SHP77 (cell line): ENCODE data around the gene CNTN2.

Experiments used
- DNase-seq, 2 experiments: peaks; one replicate each; lab custom pipeline; 2025; lab: John Stamatoyannopoulos, UW

CNTN2 gene, protein sequence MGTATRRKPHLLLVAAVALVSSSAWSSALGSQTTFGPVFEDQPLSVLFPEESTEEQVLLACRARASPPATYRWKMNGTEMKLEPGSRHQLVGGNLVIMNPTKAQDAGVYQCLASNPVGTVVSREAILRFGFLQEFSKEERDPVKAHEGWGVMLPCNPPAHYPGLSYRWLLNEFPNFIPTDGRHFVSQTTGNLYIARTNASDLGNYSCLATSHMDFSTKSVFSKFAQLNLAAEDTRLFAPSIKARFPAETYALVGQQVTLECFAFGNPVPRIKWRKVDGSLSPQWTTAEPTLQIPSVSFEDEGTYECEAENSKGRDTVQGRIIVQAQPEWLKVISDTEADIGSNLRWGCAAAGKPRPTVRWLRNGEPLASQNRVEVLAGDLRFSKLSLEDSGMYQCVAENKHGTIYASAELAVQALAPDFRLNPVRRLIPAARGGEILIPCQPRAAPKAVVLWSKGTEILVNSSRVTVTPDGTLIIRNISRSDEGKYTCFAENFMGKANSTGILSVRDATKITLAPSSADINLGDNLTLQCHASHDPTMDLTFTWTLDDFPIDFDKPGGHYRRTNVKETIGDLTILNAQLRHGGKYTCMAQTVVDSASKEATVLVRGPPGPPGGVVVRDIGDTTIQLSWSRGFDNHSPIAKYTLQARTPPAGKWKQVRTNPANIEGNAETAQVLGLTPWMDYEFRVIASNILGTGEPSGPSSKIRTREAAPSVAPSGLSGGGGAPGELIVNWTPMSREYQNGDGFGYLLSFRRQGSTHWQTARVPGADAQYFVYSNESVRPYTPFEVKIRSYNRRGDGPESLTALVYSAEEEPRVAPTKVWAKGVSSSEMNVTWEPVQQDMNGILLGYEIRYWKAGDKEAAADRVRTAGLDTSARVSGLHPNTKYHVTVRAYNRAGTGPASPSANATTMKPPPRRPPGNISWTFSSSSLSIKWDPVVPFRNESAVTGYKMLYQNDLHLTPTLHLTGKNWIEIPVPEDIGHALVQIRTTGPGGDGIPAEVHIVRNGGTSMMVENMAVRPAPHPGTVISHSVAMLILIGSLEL

DNA sequence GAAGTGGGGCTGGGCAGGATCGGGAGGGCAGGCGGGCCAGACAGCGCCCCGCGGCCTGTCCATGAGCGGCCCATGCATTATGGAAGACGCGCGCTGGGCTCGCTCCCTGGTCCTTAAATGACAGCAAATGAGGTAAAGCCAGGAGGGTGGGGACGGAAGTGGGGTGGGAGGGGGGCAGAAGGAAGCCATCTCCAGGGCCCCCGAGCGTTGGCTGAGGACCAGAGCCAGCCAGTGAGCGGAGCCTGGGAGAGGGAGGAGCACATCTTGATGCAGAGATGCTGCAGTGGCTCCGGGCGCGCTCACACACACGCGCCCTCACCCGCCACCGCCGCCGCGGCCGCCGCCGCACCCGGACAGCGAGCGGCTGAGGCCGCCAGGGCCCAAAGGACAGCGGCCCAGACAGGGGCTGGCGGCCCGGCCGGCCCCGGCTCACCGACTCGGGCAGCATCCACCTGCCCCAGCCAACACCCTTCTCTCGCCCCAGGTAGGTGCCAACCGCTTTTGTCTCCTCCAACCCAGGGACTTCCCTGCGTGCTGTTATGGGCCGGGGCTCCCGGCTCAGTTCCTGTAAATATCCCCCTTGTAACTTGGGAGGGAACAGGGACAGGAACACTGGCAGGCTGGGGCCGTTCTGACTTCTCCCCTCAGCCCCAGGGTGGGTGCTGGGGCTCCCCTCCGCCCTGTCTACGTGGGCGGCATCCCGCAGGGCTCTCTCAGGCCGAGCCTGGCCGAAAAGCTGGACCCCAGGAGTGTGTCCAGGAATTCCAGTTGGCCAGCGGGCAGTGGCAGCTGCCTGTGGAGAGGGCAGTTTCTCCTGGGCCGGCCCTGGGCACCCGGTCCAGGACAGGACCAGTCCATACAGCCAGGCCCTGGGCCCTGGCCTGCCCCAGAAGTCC lies at the start of gene CNTN2:
CNTN2 (plus strand) TSS at position 302 of the 896 bp plus-strand sequence. CDS start 9,974 bp downstream, outside the sequence.
- no peak for DNase-seq

DNA sequence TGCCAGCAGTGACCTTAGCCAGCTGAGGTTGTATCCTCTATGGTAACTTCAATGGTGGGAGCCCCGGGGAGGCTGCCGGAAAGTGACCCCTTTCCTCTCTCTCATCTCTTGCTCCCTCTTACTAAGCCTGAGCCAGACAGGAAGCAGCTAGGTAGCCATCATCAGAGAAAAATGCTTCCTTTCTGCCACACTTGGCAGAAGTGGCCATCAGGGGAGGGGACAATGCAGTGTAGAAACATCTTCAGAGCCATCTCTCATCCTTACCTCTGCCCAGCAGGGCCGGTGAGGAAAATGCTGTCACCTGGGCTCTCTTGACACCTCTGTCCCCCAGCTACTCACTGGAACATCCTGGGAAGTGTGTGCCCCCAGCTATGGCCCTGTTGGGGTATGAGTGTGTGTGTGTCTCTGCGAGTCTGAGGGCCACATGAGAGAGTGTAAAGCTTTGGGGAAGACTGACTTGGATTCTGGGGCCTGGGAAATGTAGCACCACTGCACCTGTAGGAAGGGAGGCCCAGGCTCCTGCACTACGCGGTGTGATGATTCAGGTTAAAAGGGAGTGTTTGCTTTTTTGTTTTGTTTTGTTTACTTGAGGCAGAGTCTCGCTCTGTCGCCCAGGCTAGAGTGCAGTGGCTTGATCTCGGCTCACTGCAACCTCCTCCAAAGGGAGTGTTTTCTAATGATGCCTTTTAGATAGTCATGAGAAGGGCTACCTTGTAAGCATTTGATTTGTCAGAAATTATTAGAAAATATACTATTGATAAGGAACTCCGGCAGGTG lies 48.7 kb upstream of the CNTN2 start:
- no peak for DNase-seq

DNA sequence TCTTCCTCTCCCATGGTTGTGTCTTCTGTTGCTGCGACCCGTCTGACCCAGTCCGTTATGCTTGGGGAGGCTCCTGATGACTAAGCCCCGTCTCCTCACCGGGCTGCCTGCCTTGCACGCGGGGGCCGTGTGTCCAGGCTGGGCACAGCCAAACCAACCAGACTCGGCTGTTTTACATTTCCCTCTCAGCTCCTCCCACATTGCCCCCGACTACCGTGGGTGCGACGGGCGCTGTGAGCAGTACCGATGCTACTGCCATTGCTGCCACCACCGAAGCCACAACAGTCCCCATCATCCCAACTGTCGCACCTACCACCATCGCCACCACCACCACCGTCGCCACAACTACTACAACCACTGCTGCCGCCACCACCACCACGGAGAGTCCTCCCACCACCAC lies 46.0 kb upstream of the CNTN2 start:
- DNase-seq, result no peak

DNA sequence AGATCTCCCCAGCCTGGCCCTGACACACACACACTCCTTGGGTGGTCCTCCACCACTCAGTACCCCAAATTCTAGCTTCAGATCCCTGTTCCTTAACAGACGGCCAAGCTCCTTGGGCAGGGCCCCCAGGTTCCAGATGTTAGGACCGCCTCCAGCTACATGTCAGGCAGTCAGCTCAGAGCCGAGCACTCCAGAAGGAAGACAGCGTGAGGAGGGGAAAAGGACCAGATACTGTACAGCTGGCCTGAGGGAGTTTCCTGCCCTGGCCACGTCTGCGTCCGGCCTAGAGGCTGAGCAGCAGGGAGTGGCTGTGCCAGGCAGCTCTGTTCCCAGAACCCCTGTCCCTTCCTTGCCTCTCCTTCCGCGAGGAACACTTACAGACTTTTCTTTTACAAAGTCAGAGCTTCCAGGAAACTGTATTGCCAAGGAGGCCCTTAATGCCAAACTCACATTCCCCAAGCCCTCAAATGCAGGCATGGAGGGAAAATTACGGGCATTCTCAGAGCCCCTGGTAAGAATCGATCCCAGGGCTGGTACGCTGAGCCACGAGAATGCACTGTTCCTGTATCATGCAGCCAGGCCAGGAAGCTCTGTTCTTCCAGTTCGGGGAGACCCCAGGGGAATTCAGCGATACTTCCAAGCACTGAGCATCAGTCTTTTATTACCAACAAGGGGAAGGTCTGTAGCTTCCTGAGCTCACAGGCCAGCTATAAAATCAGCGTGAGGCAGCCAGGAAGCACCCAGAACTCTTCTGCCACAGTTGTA lies 45.2 kb upstream of the CNTN2 start:
- DNase-seq, result no peak

DNA sequence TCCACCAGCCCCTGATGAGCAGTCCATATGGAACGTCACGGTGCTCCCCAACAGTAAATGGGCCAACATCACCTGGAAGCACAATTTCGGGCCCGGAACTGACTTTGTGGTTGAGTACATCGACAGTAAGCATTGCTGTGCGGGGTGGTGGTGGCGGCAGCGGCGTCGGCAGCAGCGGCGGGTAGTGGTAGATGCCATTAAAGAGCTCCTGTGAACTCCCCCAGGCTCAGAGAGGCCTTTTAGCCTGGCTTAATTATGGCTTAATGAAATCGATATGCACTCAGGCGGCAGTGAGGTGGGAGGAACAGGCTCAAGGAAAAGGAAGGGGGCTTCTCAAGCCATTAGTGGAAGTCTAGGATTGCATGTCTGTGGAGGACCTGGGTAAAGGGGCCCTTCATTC lies 41.9 kb upstream of the CNTN2 start:
- no peak for DNase-seq

DNA sequence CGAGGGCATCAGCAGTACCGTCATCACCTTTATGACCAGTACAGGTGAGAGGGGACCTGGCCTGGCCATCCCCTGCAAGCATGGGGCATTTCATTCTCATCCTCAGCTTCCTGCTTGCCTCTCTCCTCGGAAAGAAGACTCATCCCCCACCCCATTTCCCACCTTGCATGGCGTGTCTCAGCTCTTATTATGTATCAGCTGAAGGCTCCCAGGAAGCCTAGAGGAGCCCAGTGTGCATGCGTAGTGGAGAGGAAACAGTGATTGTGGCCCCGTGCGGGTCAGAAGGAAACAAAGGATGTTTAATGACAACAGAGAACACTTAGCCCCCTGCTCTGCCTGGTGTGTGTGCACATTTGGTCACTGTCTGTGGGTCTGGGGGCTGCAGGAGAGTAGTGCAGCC lies 40.3 kb upstream of the CNTN2 start:
- DNase-seq, result no peak

DNA sequence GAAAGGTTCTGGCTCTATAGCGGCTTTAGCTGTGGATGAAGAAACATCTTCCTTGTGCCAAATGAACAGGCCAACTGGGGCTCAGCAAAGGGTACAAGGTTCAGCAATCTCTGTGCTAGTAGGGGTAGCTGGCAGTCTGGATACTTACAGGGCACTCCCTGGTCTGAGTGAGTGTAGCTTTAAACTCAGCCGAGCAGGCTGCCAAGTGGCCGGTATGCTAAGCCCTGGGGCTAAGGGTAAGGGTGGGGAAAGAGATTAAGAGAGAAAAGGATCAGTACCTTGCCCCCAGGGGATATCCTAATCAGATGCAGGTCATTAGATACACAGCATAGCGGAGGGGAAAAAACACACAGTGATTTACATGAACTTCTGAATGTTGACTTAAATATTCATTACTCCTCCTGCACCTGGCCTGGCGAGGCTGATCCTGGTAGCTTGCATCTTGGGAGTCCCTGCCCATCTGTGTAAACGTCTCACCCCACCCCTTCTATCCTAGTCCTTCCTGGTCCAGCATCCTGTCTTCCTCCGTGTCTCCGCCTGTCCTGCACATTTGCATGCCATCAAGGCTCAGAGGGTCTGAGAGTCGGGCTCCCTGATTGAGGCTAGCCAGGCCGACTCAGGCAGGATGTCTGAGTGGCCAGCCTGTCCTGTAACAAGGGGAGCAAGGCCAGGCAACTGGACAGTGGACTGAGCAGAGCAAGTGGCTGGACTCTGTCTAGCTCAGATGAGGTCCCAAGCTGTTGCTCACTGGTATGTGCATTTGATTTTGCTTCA lies 39.5 kb upstream of the CNTN2 start:
- no peak for DNase-seq

DNA sequence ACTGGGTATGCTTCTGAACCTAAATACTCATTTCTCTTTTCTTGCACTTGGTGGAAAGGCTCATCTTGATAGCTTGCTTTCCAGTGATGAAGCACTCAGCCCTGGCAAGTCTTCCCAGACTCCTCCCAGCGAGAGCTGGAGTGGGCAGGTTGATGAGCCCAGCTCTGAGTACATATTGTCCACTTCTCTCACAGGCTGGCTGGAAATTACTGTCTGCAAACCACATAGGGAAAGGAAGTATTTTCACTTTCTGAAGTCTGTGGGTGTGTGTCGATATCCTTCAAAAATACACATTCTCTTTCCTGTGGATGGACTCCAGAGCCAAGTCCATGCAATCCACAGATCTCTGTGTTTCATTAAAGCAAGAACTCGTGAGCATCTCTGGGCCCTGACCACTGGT lies 38.7 kb upstream of the CNTN2 start:
- no peak for DNase-seq

DNA sequence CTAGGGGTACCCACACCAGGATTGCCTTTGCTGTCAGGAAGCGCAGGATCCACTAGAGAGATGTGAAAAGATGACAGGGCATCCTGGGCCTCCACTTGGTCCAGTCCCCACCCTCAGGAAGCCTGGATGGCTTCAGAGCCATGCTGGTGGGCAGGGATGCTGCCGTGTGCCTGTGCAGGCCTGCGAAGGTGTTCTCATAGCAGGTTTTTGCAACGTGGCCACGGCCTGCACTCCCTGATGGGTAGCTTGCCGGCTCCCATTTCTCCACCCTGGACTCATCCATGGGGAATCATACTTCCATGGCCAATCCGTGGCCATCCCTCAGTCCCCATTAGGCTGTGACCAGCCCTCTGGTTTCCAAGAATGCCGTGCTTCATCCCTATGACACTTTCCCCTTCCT lies 34.1 kb upstream of the CNTN2 start:
- DNase-seq, result no peak

DNA sequence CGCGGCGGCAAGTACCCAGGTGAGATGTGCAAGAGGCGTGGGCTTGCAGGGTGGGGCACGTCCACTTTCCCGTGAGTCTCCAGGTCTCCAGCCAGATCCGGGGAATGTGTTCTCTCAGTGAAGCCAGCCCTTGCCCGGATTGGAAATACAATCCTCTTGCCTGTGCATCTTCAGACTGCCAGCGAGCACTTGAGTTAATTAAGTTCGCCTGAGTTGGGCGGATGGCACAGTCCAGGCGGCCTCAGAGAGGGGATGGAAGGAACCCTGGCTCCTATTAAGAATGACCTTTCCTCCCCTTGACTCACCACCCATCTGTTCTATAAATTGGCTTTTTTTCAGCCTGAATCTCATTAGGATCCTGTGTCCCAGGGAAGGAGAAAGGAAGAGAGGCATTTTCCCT lies 33.3 kb upstream of the CNTN2 start:
- no peak for DNase-seq

DNA sequence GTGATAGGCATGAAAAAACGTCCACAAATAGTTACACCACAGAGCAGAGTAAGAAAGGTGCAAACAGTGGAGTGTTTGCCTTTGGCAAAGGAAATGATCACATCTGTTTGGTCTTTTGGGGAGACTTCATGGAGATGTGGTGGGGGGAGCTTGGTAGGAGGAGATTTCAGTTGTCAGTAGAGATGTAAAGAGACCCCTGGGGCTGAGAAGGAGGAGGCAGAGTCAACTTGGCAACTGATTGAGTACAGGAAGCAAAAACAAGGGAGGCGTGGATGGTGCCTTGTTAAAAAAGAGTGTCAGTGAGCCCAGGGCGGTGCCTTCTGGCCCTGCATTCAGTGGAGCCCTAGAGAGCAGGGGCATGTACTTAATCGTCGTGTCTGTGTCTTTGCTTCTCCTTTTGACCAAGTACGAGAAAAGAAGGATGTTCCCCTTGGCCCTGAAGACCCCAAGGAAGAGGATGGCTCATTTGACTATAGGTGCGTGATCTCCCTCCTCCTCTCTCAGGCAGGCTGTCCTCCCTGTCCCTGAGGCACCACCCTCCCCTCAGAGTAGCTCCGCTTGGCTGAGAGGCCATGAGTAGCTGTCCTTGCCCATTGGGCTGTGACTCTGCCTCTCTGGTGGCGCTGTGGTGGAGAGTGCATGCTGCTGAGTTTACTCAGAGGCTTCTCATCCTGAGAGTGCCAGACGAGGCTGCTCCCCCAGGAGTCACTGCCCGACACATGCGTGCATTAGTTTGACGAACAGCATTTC lies 30.4 kb upstream of the CNTN2 start:
- DNase-seq, result no peak

DNA sequence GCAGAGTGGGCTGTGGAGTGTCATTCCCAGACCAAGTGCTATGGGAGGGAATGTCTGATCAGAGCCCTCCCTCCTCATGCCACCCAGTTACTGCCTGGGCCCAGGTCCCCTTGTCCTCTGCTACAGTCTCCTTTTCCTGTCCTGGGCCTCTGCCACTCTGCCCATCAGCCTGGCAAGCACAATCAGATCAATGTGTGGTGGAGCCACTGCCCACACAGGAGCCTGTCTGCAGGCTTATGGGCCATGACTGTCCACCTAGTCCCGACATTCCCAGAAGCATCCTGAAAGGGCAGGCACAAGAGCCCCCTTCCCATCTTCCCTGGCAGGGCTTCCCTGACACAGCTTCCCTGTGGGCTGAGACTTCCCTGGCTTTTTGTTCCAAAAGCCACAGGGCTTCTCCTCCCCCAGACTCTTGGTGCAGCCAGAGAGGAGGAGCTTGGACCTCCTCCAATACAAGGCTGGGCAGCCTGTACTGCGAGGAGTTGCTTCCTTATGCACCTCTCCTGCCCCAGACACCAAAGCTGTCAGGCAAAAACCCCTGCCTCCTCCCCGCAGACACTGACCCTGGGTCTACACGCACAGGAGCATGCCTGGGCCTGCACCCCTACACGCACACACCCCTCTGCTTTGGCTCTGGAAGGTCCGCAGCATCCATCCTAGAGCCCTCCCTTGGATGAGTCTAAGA lies 29.2 kb upstream of the CNTN2 start:
- DNase-seq, result peak in 1 of 2 experiments; percentile 13

DNA sequence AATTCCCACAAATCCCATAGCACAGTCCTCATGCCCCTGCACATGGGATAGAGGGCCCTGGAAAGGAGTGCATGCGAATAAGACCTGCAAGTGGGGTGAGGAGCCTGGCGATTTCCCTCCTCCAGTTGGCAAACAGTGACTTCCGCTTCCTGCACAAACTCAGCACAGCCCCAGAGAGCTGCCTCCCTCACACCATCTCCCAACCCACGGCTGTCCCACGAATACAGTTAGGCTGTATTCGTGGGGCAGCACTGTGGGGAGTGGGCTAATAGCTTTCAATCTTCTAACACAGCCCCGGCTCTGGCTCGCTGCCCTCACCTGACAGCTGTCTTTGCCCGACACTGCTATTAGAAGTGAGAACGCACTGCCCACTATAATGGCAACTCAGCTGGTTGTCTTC lies 28.2 kb upstream of the CNTN2 start:
- no peak for DNase-seq

DNA sequence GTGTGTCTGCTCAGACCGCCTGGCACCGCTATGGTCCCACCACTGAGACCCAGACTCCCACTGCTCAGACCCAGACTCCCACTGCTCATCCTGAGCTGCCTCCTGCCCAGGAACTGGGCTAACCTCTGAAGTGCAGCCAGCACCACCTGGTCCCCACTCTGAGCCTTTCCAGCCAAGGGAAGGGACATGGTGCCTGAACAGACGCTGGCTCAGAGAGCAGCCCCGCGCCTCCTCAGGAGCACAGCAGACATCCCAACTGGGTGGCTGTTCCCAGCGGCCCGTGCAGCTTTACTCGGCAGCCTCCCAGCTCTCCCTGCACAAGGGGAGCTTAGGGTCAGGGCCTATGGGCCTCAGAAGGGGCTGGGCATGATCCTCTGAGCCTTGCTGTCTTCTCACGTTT lies 27.8 kb upstream of the CNTN2 start:
- DNase-seq, result no peak

DNA sequence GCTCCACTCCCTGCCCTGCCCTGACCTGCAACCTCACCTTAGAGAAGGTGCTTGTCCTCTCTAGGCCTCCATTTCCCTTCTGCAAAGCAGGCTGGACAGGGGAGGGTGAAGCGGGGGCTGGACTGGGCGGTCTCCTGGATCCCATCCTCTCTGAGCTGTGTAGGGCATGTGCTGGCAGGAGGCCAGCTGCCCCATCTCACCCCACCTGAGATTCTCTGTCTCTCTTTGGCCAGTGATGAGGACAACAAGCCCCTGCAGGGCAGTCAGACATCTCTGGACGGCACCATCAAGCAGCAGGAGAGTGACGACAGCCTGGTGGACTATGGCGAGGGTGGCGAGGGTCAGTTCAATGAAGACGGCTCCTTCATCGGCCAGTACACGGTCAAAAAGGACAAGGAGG lies 26.9 kb upstream of the CNTN2 start:
- no peak for DNase-seq

DNA sequence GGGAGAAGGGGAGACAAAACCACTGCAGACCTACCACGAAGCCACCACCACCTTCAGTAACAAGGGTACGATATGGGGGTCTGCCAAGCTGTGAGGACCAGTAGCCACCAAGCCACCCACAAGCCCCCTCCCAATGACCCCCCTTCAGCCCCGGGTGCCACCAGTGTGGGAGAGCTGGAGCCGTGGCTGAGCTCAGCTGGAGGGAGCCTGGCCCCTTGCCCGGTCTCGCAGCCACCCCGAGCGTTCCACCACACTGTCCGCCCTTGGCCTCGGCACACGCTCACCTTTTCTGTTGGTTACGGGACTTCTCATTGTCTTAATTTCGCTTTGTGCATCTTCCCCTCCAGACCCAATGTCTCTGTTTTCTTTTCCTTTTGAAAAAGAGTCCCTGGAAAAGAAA lies 26.4 kb upstream of the CNTN2 start:
- no peak for DNase-seq

DNA sequence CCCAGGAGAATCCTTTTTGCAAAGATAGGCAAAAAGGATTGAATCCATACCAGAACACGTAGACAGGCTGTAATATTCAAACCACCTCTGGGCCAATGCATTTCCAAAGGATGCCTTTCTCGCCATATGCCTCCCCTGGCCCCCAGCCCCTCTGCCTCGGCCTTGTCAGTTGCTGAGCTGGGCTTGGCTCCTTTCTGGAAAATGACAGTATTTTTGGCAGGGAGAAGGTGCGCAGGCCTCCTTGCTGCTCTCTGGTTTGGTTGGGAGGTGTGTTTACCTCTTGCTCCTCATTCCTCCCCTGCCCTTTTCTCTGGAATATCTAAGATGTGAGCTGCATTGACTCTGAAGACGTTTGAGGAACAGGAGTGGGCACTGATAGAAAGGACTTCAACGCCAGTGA lies 26.0 kb upstream of the CNTN2 start:
- DNase-seq, result no peak

DNA sequence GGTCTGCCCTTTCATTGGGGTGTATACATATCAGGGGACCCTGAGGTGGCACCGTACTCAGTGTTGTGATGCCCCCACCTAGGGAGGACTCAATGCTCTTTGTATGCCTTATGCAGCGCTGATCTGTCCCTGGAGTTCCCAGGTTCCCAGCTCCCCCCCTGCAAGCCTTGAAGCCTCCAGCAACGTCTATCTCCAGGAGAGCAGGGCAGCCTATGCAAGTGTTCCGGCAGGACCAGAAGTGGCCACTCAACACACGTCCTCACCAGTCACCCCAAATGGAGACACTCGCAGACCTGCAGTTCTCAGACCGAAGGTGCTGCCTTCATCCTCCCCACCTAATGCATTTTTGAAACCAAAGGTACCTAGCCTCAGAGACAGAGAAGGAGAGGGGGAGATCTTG lies 25.2 kb upstream of the CNTN2 start:
- DNase-seq, result no peak
